Ramos (cell line): ENCODE results near the gene PCP2.

ENCODE experiments used
- in situ Hi-C: fragments of 300-500 bp; cut with MboI; formaldehyde crosslinking; loops from one replicate; pipeline ENCODE4 v1.14.3; 2022; ENCODE audit warnings: low sequenced_read_pairs; ENCODE audit not compliant: unreplicated experiment

The PCP2 gene

GRCh38 chr19:7633698-7634097 lies at the start of gene PCP2:
PCP2 (minus strand) TSS chr19:7633719; CDS start chr19:7633457, 262 bp downstream.
- in situ Hi-C loops: no loop called here

GRCh38 chr19:7682175-7682855 lies 48.8 kb upstream of the PCP2 start:
- in situ Hi-C loops: loop anchor here (5.0 kb wide), 1 partner anchor 120 kb away; no protein-coding TSS in a partner anchor

DNA sequence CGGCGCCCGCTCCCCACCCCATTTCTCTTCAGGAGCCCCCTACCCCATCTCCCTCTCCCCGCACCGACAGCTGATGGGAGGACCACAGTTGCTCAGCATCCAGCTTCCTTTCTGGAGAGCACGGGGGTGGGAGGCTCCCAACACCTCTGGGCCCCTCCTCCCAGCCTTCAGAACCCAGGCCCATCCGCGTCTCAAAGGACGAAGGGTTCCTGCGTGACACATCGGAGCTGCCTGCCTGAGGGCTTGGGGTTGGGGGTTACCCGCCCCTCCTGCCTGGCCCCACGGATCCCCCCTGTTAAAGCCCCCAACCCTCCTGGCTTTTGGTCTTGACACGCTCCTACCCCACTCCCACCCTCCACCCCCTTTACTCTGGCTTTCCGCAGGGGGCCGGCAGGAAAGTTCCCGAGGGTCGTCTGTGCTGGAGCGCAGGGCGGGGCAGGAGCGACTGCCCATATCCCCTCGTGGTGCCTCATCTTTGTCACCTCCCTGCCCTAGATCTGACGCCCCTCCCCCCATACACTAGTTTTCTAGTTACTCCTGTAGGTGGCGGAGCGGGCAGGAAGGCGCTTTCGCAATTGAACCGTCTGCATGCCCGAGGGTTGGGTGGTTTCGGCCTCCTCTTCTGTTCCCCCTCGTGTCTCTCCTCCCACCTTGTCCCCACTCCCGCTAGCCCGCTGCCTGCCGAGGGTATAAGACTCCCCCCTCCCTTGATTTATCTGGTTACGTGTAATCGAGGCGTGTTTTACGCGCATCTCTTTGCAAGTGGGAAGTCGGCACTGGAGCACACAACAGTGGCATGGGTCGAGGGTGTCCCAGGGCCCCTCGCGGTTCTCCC lies 48.0 kb upstream of the PCP2 start:
- in situ Hi-C loops: loop anchor here (5.0 kb wide), 1 partner anchor 121 kb away; no protein-coding TSS in a partner anchor

DNA sequence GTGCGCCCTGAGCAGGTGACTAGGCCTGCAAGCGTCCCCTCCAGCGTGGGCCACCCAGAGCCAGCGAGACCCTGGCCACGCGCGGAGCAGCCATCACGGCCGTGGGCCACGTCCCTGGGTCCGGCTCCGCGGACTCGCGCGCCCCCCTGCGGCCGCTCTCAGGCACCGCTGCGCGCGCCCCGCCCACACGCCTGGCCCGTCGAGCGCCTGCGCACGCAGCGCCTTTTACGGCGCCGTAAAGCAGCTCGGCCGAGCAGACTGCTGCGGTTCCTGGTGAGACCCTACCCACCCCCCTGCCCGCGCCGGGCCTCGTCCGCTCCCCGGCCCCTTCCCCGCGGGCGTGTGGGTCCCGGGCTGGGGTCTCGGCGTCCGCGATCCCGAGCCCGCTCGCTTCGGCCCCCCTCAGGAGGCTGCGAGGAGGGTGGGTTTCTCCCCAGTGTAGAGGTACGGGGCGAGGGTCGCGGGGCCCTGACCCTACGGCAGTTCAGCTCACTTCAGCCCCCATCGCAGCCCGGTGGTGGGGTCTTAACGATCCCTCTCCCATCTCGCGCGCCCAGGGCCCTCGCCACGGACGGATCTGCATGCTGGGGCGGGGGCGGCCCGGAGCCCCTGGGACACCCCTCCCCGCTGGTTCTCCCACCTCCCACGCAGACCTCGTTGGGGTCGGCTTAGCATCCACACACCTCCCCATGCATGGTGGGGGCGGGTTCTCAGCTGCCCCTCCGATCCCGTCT lies 47.3 kb upstream of the PCP2 start, which contains the start of gene TRAPPC5:
Gene TRAPPC5, plus strand, starts transcription at position 228 of the 734 bp plus-strand sequence. CDS start 1,421 bp downstream, outside the sequence.
- in situ Hi-C loops: loop anchor here (5.0 kb wide), 1 partner anchor 122 kb away; no protein-coding TSS in a partner anchor

DNA sequence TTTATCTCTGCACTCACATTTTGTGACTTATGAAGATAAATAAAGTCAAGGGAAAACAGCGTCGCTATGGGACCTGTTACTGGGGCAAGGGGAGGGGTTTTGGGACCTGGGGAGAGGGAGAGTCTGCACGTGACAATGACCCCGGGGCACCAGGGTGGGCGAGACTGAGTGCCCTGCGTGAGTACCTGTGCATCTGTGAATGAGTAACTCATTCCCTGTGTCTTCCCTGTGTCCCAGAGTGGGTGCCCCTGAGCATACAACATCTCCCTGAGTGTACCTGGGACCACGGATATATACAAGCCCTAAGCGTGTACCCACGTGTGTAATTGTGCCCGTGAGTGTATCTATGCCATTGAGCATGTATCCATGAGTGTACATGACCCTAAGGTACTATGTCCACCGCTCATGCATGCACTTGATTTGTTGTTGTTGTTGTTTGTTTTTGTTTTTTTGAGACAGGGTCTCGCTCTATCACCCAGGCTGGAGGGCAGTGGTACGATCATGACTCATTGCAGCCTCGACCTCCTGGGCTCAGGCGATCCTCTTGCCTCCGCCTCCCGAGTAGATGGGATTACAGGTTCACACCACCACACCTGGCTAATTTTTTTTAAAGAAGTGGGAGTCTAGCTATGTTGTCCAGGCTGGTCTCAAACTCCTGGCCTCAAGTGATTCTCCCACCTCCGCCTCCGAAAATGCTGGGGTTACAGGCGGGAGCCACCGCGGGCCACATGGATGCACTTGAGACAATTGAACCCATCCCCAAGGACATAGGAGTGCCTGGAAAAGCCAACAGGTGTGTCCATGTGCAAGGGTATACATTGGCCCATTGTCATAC lies 46.5 kb upstream of the PCP2 start:
- in situ Hi-C loops: loop anchor here (5.0 kb wide), 1 partner anchor 122 kb away; no protein-coding TSS in a partner anchor

DNA sequence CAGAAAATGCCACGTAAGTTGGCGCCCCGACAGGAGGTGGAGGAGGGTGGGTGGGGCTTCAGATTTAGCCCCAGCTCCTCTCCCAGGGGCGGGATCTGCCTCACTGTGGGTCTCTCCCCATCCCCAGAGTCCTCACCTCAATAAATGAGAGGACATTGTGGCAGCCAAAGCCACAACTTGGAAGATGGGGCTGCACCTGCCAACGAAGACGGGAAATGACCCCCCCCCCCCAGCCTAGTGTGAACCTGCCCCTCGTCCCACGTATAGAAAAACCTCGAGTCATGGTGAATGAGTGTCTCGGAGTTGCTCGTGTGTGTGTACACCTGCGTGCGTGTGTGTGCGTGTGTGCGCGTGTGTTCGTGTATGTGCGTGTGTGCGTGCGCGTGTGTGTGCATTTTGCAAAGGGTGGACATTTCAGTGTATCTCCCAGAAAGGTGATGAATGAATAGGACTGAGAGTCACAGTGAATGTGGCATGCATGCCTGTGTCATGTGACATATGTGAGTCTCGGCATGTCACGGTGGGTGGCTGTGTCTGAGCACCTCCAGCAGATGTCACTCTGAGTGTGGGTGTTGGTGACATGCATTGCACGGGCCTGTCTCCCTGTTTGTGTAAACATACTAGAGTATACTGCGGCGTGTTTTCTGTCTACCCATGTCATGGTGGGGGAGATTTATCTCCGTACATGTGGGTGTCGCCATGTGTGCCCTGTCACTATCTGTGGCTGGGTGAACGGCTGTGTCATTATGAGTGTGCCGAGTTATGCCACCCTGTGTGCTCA lies 45.6 kb upstream of the PCP2 start:
- in situ Hi-C loops: no loop called here

DNA sequence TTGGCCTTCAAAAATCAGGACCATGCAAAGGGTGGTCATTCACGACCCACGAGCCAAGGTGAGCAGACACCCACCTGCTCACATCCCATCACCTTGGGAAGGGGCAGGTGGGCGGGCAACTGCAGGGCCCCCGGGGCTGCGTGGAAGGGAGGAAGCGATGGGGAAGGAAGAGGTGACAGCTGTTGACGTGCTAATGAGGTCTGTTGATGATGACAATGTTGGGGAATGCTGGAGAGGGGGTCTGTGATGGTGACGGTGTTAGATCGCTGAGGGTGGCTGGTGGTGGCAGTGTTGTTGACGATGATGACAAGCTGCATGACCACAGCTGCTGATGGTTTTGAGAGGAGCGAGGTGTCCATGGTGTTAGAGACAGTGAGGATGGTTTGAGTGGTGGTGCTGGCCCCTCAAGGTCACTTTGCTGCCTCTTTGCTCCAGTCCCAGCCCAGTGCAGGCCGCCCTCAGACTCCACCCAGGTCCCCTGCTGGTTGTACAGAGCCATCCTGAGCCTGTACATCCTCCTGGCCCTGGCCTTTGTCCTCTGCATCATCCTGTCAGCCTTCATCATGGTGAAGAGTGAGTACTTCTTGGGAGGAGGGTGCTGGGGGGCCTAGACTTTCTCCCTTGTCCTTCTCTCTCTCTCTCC lies 44.3 kb upstream of the PCP2 start:
- in situ Hi-C loops: no loop called here

- in situ Hi-C loops: no loop called here
Measured at GRCh38 chr19:7676854-7677253, 43.3 kb upstream of the PCP2 start, which contains the start of gene MCEMP1. MCEMP1 (plus strand) TSS chr19:7677090; CDS start chr19:7677121, 31 bp downstream.

- in situ Hi-C loops: no loop called here
Measured at GRCh38 chr19:7676376-7676775, 42.9 kb upstream of the PCP2 start.

DNA sequence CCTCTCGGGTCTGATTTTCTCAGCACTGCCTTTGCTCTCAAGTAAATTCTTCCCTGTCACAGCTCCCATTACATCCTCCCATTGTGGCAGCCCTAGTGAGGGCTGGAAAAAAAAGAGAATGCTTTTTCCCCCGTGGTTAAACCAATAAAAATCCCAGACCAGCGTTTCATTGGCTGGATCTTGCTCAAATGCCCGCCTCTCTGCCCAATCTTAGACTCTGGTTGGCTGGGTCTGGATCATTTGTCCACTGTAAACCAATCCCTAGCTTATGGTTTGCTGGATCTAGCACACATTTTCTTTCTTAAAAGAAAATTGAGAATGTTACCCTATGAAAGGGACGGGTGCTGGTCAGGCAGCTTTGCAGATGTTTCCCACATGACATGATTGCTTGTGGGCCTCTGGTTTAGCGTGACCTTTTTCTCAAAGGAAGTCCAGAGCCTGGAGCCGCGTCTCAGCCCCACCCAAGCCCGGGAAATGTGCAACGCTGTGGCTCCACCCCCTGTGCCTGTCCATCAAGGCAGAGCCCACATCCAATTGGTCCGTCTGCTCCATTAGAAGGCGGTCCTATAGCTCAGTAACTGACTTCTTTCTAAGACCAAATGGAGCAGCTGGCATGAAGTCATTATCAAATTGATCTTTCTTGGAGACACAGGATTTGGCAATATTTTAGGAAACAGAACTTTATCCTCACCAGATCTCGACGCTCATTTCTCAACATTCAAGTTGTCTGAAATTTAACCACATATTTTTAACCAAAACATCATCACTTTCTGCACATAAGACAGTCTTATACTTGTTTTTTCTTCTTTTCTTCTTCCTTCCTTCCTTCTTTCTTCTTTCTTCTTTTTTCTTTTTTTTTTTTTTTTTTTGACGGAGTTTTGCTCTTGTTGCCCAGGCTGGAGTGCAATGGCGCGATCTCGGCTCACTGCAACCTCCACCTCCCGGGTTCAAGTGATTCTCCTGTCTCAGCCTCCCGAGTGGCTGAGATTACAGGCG lies 40.8 kb upstream of the PCP2 start:
- in situ Hi-C loops: no loop called here

- in situ Hi-C loops: no loop called here
Measured at GRCh38 chr19:7672522-7672921, 39.0 kb upstream of the PCP2 start.

DNA sequence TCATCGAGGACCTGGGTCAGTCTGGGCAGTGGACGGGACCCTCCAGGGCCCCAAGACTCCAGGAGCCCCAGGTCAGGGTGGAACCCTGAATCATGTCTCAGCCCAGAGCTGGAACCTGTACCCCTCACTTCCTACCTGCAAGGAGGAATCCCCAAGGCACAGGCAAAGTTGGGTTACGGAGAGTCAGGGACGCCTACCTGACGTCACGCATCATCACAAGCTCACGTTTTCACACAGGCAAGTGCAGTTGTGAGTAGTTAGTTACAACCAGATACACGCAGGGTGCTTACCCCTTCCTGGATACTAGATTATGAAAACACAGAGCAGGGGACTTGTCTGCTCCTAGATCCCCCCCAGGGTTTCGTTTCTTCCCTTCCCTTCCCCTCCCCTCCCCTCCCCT lies 37.3 kb upstream of the PCP2 start:
- in situ Hi-C loops: no loop called here

DNA sequence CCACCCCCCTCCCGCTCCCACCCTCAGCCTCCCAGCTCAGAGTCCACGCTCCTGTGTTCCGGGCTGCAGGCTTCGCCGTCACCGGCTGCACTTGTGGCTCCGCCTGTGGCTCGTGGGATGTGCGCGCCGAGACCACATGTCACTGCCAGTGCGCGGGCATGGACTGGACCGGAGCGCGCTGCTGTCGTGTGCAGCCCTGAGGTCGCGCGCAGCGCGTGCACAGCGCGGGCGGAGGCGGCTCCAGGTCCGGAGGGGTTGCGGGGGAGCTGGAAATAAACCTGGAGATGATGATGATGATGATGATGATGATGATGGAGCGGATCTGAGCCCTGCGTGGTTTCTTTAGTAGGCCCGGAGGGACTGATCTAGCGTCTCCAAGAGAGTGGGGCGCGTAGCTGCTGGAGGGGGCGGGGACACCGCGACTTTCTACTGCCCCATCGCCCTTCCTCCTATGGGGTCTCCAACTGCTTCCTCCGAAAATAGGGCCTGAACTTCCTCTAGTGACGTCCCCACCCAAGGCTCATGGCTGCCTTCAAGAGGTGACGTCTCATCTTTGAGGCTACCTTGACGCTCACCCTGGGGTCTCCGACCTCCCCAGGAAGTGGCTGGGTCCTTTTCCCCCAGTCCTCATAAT lies 36.7 kb upstream of the PCP2 start:
- in situ Hi-C loops: no loop called here

DNA sequence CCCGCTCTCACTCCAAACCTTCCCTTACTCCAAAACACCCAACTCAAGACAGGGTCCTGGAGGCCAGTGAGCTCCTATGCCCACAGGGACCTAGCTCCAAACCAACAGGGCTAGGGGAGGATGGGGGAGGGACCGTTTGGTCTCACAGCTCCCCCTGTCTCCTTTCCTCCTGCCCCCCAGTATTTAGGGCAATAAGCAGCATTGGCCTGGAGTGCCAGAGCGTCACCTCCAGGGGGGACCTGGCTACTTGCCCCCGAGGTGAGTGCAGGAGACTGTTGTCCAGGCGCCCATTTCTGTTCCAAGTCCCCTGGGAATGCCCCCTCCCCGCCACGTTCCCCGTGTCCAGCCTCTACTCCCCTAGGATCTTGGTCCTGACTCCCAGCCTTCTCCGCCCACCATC lies 36.1 kb upstream of the PCP2 start:
- in situ Hi-C loops: no loop called here

DNA sequence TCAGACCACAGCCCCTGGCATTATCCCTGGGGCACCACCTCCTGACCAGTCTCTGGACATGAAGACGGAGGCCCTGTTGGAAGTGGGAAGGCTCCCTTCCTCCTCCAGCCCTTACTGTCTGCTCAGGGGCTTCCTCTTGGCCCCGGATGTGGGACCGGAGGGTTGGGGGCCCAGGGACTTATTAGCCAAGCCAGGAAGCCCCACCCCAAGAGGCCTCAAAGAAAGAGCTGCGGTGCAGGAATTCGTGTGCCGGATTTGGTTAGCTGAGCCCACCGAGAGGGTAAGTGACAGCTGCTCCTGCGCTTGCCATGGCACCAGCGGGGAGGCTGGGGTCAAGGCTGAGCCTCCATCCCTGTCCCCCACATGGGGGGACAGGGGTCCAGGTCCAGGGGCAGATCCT lies 35.3 kb upstream of the PCP2 start, which contains the start of gene RETN:
Gene RETN, plus strand, starts transcription at position 208 of the 400 bp plus-strand sequence. CDS start 278 bp downstream, outside the sequence.
- in situ Hi-C loops: no loop called here

GRCh38 chr19:7665076-7665475 lies 31.6 kb upstream of the PCP2 start:
- in situ Hi-C loops: no loop called here

GRCh38 chr19:7663706-7664105 lies 30.2 kb upstream of the PCP2 start:
- in situ Hi-C loops: no loop called here
